HG03095 (cell line): ENCODE measurements around the gene SVIL.
A peak's percentile ranks its signal among the peaks of the same experiment; 100 is the strongest.

Experiments
- ATAC-seq: cut with Tn5 transposase; IDR thresholded peaks from one replicate; pipeline ENCODE4 v1.9.1; 2021; ENCODE audit warnings: moderate library complexity; ENCODE audit not compliant: unreplicated experiment

SVIL gene, protein sequence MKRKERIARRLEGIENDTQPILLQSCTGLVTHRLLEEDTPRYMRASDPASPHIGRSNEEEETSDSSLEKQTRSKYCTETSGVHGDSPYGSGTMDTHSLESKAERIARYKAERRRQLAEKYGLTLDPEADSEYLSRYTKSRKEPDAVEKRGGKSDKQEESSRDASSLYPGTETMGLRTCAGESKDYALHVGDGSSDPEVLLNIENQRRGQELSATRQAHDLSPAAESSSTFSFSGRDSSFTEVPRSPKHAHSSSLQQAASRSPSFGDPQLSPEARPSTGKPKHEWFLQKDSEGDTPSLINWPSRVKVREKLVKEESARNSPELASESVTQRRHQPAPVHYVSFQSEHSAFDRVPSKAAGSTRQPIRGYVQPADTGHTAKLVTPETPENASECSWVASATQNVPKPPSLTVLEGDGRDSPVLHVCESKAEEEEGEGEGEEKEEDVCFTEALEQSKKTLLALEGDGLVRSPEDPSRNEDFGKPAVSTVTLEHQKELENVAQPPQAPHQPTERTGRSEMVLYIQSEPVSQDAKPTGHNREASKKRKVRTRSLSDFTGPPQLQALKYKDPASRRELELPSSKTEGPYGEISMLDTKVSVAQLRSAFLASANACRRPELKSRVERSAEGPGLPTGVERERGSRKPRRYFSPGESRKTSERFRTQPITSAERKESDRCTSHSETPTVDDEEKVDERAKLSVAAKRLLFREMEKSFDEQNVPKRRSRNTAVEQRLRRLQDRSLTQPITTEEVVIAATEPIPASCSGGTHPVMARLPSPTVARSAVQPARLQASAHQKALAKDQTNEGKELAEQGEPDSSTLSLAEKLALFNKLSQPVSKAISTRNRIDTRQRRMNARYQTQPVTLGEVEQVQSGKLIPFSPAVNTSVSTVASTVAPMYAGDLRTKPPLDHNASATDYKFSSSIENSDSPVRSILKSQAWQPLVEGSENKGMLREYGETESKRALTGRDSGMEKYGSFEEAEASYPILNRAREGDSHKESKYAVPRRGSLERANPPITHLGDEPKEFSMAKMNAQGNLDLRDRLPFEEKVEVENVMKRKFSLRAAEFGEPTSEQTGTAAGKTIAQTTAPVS (N-terminal part only)

DNA sequence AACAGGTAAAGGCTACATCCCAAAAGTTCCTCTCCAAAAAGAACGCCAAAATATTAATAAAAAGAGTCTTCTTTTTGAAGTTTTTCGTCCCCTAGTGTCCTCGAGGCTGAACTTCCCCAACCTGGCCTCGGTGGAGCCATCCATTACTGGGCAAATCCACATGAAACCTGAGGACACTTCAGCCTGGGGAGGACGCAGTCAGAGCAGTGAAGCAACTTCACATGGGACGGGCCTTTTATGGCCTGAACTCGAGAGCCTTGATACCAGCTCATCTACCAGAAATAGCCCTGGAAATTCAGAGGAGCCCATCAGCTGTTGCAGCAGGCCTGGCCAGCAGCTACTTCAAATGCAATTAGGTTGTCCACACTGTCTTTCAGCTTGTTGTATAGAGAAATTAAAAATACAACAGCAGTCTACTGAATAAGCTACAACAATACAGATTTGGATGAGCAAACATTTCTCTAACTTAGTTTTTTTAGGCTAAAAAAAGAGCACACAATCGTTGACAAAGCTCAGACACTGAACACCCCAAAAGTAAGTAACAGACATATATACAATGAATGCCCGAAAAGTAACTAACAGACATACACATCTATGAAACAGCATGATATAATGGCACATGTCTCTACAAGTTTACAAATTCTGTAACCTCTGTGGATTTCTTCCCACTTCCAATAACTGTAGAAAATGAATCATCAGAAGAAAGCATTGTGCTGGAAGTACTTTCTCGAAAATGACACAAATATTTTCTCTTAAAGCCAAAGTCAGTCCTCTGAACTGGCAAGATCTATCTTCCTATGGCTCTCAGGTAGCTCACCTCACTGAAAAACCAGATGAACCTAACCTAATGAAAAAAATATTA is at the start of gene SVIL:
SVIL (minus strand) TSS at position 208 of the 862 bp plus-strand sequence. CDS start 79,913 bp downstream, outside the sequence.
- no peak for ATAC-seq

DNA sequence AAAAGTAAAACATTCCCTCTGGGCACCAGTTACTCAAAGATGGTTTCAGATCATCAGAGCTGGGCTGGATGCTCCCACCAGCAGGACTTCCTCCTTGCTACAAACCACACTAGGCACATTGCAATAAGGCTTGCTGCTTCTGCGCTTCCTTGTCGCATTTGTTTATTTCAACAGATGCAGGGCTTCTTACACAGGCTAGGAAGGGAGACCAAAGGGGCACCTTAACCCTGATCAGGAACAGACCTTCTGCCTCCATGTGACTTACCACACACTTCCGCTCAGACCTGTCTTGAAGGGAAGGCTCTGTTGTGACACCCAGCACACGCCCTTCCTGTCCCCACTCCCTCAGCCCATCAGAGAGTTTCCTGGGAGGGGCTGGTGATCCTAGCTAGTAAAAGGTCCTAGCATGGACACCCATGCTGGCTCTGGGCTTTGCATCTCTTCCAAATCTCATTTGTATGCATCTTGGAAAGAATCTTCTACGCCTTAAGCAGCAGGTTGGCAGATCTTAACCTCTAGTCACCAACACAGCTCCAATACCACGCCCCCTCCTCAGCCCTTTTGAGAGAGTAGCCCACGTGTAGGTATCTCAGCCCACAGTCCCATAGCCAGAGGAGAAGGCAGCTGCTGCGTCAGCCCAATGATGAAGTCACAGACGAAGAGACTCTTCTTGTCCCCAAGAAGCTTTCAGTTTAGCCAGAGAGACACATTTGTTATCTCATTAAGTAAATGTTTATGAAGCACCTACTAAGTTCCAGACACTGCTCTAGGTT is 47.1 kb upstream of the SVIL start:
- ATAC-seq = no peak

DNA sequence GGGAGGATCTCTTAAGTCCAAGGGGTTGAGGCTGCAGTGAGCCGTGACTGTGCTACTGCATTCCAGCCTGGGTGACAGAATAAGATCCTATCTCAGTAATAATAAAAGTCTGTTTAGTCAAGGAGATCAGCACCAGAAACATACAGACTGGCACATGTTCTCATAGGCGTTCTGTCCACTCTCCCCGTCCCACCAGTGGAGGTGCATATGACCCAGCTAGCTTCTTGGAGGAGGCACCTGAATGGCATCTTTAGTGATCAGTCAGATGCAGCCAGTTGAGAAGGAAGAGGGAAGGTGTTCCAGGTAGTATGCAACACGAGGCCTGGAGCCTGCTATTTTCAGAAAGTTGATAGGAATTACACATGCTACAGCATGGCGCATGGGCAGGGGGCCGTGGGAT is 45.3 kb upstream of the SVIL start:
- no peak for ATAC-seq

DNA sequence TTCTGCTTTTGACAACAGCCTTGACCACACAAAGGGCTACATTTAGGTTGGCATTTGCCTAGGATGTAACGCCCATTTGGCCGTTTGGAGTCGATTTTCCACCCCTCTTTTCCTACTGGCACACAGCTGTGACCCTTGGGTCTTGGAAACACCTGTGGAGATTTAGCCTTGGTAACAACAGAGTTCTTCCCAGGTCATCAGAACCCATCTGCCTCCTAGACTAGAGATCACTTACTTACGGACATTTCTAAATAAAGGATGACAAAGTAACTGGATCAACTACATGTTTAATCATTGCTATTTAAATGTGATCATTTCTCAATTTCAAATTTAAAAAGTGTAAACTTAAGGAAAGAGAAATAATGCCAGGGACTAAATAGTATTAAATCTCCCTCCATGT is 42.0 kb upstream of the SVIL start:
- ATAC-seq = no peak

DNA sequence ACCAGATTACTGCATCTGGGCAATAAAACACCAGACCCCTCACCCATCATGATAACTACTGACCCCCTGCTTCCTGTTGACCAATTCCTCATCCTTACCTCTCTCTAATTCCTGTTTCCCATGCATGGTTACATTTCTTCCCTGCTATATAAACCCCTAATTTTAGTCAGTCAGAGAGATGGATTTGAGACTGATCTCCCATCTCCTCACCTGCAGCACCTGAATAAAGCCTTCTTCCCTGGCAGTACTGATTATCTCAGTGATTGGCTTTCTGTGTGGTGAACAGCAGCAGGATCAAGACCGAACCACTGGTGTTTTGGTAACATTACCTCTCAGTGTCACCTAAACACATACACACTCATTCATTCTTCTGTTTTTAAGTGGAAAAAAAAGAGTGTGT is 41.2 kb upstream of the SVIL start:
- ATAC-seq = no peak

DNA sequence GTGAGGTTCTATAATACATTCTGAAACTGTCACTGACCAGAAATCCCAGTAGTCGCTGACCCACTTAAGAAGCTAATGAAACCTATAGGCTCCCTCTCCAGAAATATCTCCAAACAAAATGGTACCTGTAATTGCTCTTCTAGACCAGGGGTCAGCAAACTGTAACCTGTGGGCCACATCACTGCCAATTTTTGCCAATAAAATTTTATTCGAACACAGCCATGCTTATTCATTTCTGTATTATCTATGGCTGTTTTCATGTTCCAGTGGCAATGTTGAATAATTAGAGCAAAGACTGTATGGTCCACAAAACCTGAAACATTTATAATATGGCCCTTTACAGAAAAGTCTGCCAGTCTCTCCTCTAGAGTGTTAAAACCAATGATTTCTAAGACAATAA is 37.2 kb upstream of the SVIL start:
- ATAC-seq = no peak

DNA sequence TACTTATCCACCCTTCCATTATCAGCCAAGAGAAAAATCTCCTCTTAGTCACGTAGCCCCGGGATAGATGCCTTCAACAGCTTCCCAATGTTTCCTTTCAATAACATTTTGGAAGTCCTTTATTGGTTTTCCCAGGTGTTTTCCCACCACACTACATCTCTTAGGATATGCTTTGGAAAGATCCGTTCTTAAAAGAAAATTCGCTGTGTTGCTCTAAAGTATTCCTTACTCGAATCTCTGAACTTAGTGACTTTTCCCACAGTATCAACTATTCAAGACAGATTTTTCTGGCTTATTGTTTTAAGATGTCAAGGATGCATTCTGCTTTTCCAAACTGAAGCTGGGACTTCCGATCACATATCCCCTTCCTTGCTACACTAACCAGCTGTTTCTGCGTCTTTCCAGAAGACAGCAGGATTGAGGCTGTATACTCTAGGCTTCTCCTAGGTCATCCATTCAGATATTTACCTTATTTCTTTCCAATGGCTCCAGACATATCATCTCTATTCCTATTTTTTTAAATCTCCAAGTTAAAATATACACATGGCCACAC is 36.5 kb upstream of the SVIL start:
- ATAC-seq = no peak

DNA sequence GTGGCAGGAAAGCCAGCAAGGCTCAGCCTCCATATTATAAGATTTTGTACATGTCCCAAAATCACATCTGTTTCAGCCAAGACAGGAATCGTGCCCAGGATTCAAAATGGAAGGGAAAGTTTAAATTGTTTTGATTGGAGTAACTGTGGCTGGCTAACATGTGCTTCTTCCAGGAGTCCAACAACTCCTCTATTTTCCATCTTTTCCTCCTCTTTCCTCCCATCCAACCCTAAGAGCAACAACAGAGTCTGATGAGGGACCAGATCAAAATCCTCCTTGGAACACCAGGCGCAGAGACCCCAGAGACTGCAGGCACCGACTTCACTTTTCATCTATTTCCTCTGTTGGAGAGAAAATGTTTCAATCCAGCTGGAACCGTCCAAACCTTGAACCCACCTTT is 36.0 kb upstream of the SVIL start:
- ATAC-seq = no peak

DNA sequence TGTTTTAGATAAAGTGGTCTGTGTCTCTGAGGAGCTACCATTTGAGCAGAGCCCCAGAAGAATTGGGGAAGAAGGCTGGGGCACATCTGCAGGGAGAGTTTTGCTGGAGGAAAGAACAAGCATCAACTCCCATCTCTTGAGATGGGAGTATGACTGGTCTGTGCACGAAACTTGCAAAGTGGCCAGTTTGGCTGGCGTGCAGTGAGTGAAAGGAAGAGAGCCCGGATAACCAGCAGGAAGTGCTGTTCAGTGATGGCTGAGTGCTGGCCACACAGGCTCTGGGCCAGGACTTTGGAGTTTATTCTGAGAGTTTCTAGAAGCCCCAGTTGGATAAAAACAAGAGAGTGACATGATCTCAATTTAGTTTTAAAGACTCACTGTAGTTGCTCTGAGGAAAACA is 34.4 kb upstream of the SVIL start:
- no peak for ATAC-seq

DNA sequence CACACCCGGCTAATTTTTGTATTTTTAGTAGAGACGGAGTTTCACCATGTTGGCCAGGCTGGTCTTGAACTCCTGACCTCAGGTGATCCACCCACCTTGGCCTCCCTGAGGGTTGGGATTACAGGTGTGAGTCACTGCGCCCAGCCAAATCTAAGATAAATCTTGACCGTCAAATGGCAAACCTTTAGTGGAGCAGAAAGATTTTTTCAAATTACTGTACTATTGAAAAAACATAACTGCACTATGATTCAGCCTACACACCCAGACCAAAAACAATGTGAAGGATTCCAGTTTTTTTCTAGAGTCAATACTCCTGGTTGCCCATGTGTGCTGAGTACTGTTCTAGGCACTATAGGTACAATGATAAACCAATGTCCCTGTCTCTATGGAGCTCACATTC is 33.9 kb upstream of the SVIL start:
- no peak for ATAC-seq

DNA sequence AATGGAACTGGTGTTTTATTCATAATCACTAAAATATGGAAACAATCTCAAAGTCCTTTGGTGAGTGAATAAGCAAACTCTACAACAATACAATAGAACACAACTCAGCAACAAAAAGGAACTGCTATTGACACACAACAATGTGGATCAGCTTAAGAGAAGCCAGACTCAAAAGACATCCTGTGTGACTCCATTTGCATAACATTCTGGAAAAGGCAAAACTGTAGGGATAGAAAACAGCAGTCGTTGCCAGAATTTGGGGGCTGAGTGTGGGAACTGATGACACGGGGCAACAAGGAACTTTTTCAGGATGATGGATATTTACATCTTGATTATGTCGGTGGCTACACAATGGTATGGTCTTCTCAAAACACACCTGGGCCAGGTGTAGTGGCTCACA is 32.4 kb upstream of the SVIL start:
- no peak for ATAC-seq

DNA sequence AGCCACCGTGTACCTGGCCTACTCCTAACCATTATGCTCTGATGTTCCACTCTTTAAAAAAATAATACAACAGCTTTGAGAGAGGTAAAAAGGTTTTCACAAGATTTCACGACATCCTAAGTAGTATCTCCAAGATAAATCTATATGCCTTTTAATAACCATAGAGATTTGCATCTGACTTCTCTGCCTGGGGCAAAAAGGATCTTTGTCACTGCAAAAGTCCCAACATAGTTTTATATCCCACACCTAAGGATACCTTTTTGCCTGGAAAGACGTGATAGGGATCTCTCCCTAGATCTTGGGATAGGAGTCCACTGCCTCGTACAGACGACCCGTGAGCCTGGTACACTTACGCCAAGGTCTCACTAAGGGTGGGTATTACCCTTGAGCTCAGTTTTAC is 31.4 kb upstream of the SVIL start:
- ATAC-seq = no peak

DNA sequence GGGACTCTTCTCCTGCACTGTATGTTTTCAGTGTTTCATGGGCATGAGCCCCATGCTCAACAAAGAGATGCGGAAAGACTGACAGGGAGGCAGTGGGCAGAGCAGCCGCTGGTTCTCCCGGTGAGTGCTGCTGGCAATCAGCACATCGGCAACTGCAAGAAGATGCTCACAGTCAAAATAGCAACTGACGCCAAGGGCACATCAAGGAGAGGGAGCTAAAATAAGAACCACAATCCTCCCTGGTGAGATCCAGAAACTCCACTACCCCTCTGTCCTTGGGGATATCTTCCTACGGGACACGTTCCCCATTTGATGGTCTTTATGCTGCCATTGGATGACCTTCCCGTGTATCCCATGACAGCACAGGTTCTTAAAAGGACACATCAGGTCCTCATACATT is 28.9 kb upstream of the SVIL start:
- ATAC-seq = no peak

DNA sequence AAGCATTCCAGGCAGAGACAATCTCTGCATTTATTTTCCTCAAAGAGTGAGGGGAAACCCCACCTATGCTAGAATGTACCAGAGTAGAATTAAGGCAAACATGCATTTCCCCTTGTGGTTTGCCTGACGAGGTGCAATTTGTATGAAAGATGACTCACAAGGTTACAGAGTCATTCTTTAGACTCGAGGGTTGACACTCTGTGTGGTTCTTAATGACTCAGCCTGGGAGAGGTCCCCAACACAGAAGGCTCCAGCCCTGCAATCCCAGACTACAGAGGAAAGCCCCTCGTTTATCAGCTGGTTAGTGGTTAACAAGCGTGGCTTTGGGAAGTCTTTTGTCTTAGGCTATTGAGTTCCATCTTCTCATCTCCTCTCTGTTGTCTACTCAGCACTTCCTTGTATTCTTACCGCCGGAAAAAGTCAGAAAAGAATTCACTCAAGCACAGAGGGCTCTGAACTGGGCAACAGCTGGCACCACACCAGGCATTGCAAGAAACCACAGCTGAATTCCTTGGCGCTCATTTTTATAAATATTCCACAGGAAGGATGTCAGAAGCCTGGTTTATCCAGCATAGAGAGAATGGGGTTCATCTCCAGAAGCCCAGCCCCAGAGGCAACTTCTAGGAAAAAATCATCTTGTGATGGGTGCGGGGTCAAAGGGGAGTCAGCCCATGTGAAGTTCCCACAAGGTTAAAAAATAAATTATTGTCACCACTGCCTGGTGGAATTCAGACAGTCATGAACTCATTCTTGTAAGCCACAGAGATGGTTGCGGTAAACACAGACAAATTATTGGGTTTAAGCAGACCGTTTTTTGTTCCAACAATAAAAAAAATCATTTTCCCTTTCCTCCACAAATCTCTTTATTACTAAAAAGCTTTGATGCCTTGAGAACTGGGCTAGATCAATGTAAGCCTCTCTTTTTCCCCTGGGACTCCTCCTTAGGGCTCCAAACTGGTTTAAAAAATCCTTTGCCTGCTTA is 24.5 kb upstream of the SVIL start:
- ATAC-seq = peak; percentile 97

DNA sequence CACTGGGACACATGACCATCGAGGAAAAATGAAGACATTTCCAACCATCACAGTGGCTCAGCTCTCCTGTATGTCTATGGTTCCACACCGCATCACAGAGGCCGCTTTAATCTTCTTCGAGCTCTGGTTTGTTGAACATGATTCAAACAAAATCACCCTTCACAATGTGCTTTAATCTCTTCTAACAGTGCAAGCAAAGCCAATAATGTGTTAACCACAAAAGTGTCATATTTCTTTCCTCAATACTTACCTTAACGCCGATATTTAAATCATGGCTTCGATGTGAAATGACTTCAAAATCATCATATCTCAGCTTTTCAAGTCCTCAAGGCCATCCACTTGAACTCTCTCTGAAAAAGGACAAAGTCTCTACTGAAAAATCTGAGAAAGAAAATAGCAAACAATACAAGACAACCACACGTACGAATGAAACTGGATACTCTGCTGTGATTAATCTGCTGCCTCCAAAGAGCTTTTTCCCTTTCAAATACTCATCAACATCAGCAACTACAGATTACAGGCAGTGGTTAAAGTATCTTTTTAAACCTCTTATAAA is 23.0 kb upstream of the SVIL start:
- ATAC-seq = no peak

DNA sequence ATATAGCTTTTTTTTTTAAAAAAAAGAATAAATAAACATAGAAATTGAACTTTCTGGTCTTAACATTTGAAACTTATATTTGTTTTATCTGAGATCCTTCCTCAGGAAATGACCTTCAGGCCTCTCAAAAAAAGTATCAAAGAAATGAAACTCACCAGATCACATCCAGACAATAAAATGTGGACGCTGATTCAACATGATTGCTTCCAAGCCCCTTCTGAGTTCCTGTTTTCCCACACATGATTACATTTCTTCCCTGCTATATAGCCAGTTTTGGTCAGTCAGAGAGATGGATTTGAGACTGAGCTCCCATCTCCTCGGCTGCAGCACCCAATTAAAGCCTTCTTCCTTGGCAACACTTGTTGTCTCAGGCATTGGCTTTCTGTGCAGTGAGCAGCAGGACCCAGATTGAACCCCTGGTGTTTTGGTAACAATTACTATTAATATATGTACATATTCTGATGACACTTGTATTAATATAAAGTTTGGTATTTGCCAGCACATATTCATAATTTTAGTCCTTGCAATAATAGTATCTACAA is 21.8 kb upstream of the SVIL start:
- no peak for ATAC-seq

DNA sequence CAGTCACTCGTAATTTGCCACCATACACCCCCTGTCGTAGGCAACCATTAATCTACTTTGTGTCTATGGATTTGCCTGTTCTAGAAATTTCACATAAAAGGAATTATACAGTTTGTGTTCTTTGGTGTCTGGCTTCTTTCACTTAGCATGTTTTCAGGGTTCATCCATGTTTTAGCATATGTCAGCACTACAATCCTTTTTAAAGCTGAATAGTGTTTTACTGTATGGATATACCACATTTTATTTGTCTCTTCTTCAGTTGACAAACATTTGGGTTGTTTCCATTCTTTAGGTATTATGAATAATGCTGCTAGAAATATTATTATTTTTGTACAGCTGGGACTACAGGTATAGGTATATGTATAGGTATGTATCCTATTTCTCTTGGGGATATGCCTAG is 17.4 kb upstream of the SVIL start:
- ATAC-seq = no peak

DNA sequence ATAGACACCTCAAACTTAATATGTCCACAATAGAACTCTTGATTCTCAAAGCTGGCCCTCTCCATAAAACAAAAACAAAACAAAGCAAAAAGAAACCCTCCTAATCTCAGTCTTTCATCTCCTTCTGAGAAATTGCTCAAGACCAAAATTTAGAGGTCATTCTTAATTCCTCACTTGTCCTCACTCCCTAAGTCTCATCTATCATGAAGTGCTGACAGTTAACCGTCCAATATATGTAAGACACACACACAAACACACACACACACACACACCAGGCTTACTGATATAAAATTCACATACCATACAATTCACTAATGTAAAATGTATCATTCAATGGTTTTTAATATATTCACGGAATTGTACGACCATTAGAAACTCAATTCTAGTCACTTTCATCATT is 17.0 kb upstream of the SVIL start:
- ATAC-seq = no peak
